Sigmoid colon (tissue), 7 donors: ENCODE data around the gene TMEM220. TPM values are rescaled to one million over a fixed set of nuclear protein-coding genes. Genes with fewer than 3 reads are reported as not detected.

Source experiments
- DNase-seq: peaks from one replicate; pipeline ENCODE4 v3.0.0-alpha.2; 2019
- H3K27ac ChIP-seq, 4 donors: fragments of 200-600 bp; sonication (generic); one replicate each; pipeline ENCODE4 v1.5.1; 2016 to 2019; ENCODE audit warnings: mild to moderate bottlenecking in 1 of 4
- H3K27me3 ChIP-seq, 3 donors: fragments of 200-600 bp; sonication (generic); one replicate each; pipeline ENCODE4 v1.5.1; 2019; ENCODE audit warnings: mild to moderate bottlenecking in 1 of 3
- H3K36me3 ChIP-seq, 4 donors: fragments of 200-600 bp; sonication (generic); one replicate each; pipeline ENCODE4 v1.5.1; 2016 to 2019
- H3K4me1 ChIP-seq, 4 donors: fragments of 200-600 bp; sonication (generic); one replicate each; pipeline ENCODE4 v1.5.1; 2017 to 2019
- H3K4me3 ChIP-seq, 4 donors: fragments of 200-600 bp; sonication (generic); one replicate each; pipeline ENCODE4 v1.5.1; 2017 to 2019; ENCODE audit warnings: mild to moderate bottlenecking in 2 of 4, moderate library complexity in 1 of 4
- H3K9me3 ChIP-seq, 4 donors: fragments of 200-600 bp in 3 of 4; sonication (generic) in 3 of 4; one replicate each; pipeline versions ENCODE4 v1.5.1 to v1.6.1; 2013 to 2019
- EP300 ChIP-seq, 4 donors: sonication (generic); formaldehyde crosslinking; IDR thresholded peaks; one replicate each; pipeline ENCODE4 v1.6.1; 2017; ENCODE audit warnings: antibody characterized with exemption in 4 of 4
- POLR2A ChIP-seq, 2 donors: fragments of 450-650 bp; IDR thresholded peaks; one replicate each; pipeline ENCODE4 v1.6.1; 2016; ENCODE audit warnings: antibody characterized with exemption in 2 of 2, mild to moderate bottlenecking in 2 of 2, moderate library complexity in 2 of 2
- POLR2AphosphoS5 ChIP-seq, 4 donors: sonication (generic); formaldehyde crosslinking; IDR thresholded peaks; one replicate each; pipeline ENCODE4 v1.6.1; 2017; ENCODE audit warnings: antibody characterized with exemption in 4 of 4
- WGBS, 2 donors: extraction: QIAGEN DNeasy Blood & Tissue Kit; methylation state at CpG; one replicate each; pipeline ENCODE4 v1.1.7; 2013; 5-methylcytosine and 5-hydroxymethylcytosine counted together
- intact Hi-C: fragments of 100-400 bp; cut with DNase I; formaldehyde crosslinking; loops from one replicate; pipeline ENCODE4 v1.15.1; 2023
- polyA plus RNA-seq, 3 donors: library from polyadenylated mRNA; stranded (reverse); fragments of 200-250 nt; gene quantifications; one replicate each; pipeline ENCODE4 v1.2.3, GENCODE V29; 2013
- total RNA-seq, 4 donors: library from RNA; depleted of rRNA; stranded (reverse); fragments of >200 nt; gene quantifications; one replicate each; pipeline ENCODE4 v1.1.0, GENCODE V29; 2016
- TF ChIP-seq, protein P1 (sequence below), 4 experiments: fragments of 450-650 bp in 3 of 4; fragments of 200-600 bp in 1 of 4; IDR thresholded peaks; one replicate each; pipeline ENCODE4 v1.5.1; 2016 to 2019; ENCODE audit warnings: antibody characterized with exemption in 4 of 4, mild to moderate bottlenecking in 3 of 4, moderate library complexity in 2 of 4
- donor health status: healthy with polysubstance abuse.
- donor health status: Bipolar disorder and iron deficiency.
- donor health status: healthy.

TMEM220 gene
- total and polyA plus RNA-seq, 7 donors: 8.3 to 22.7 (median 13.2) TPM

DNA sequence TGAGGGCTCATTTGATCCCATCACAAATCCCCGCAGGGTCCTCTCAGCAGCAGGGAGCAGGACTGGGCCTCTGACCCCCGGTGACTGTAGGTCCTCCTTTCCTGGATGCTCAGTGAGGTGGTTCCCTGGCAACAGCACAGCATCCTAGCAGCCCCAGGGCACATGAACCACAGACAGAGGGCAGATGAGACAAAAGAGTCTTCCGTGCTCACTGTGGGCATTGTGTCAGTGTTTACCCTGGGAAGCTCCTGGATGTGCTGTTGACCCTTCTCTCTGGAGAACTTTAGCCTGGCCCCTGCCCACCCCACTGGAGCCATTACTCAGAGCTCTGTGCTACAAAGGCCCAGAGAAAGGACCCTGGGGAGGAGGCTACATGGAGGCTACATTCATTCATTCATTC, 21.7 kb upstream of the TMEM220 start:
- WGBS, 2 donors: 93 to 94% methylated on average over 3 of the region's 3 CpGs
- no peak for DNase-seq

DNA sequence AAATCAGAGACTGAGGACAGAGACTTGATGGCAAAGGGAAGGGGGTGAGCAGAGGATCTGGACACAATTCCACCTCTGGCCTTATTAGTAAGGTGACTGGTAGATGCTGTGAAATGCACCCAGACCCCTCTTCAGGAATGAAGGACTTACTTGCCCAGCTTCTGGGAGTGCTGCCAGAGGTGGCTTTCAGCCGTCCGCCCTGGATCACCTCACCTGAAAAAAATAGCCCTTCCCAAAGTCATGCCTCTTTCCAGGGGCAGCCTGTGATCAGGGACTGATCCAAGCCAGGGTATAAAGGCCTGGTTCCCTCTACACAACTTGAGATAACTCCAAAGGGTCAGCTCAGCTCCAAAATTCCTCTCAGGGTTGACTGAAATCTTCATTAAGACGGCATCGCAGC, 20.4 kb upstream of the TMEM220 start:
- Histone ChIP-seq H3K36me3 (no peaks in the 10 kb centered on the region), H3K27ac (no peak overlapping the region), H3K9me3 (no peaks in the 10 kb centered on the region), H3K4me1 (no peaks in the 10 kb centered on the region), H3K4me3 (no peak overlapping the region), H3K27me3 (no peaks in the 10 kb centered on the region)
- WGBS, 2 donors: 94% methylated on average over 4 of the region's 4 CpGs
- TF ChIP-seq, protein P1, sequence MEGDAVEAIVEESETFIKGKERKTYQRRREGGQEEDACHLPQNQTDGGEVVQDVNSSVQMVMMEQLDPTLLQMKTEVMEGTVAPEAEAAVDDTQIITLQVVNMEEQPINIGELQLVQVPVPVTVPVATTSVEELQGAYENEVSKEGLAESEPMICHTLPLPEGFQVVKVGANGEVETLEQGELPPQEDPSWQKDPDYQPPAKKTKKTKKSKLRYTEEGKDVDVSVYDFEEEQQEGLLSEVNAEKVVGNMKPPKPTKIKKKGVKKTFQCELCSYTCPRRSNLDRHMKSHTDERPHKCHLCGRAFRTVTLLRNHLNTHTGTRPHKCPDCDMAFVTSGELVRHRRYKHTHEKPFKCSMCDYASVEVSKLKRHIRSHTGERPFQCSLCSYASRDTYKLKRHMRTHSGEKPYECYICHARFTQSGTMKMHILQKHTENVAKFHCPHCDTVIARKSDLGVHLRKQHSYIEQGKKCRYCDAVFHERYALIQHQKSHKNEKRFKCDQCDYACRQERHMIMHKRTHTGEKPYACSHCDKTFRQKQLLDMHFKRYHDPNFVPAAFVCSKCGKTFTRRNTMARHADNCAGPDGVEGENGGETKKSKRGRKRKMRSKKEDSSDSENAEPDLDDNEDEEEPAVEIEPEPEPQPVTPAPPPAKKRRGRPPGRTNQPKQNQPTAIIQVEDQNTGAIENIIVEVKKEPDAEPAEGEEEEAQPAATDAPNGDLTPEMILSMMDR (IDR thresholded peaks at IDR 0.05): no peak
- TF ChIP-seq POLR2A (IDR thresholded peaks at IDR 0.05) (no peak), EP300 (IDR thresholded peaks at IDR 0.05) (no peak), POLR2AphosphoS5 (IDR thresholded peaks at IDR 0.05) (no peak)
- intact Hi-C loops: no loop called here
- no peak for DNase-seq

More for the DNA sequence above, 21.7 kb upstream of the TMEM220 start:
- TF ChIP-seq POLR2A (IDR thresholded peaks at IDR 0.05) (no peak), POLR2AphosphoS5 (IDR thresholded peaks at IDR 0.05) (no peak), EP300 (IDR thresholded peaks at IDR 0.05) (no peak)
- TF ChIP-seq, protein P1 (IDR thresholded peaks at IDR 0.05): no peak
- Histone ChIP-seq H3K27me3 (no peaks in the 10 kb centered on the region), H3K9me3 (no peaks in the 10 kb centered on the region), H3K4me1 (no peaks in the 10 kb centered on the region), H3K4me3 (no peak overlapping the region), H3K27ac (no peak overlapping the region), H3K36me3 (no peaks in the 10 kb centered on the region)
- intact Hi-C loops: no loop called here

DNA sequence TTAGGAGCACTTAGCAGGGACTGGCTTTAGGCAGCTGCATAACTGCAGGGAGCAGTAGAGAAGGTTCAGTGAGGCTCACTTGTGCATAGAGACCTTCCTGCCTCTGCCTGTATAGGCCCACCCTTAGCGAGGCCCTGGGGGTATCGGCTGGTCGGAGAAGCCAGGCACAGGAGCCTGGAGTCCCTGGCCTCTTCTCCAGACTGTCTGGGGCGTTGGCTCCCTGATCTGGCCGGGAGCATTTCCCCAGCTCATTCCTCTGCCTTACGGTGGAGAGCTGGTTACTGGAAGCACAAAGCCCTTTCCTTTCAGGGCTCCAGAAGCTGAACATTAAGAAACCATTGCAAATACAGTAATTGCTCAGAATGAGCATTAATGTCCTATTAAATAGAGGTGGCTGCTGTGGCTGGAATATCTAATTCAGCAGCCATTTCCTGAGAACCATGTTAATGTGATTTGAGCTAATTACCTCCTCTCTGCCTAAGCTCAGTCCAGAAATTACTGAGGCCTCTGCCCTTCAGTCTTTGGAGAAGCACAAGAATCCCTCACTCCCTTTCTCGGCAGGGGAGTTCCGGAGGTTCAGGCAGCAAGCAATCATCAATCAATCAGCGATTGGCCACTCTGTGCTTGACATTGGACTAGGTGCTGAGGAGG, 18.8 kb upstream of the TMEM220 start:
- H3K27ac ChIP-seq: no peak overlapping the region
- no peak for TF ChIP-seq POLR2A (IDR thresholded peaks at IDR 0.05)
- no peak for TF ChIP-seq EP300 (IDR thresholded peaks at IDR 0.05)
- TF ChIP-seq POLR2AphosphoS5 (IDR thresholded peaks at IDR 0.05): no peak
- TF ChIP-seq, protein P1 (IDR thresholded peaks at IDR 0.05): no peak

DNA sequence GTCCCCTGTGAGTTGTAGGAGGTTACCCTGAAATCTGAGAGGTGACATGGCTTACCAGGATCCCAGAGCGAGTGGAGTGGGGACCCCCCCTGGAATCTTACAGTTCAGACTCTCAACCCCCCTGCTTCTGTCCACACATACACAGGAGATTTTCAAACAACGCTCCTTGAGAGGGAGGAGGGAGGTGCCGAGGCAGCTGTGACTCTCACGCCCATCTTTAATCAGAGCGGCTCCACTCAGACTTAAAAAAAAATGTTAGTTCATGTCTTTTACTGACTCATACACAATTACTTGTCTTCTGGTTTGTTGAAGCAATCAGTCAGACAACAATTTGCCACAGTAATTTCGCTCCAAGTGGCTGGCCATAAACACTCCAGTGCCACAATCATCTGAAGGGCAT, 15.4 kb upstream of the TMEM220 start:
- no peaks in the 10 kb centered on the region for H3K4me1 ChIP-seq
- no peak for TF ChIP-seq POLR2AphosphoS5 (IDR thresholded peaks at IDR 0.05)
- TF ChIP-seq, protein P1 (IDR thresholded peaks at IDR 0.05): no peak
- TF ChIP-seq EP300 (IDR thresholded peaks at IDR 0.05): no peak
- no peak for TF ChIP-seq POLR2A (IDR thresholded peaks at IDR 0.05)
- intact Hi-C loops: loop anchor here (10.0 kb wide), 1 partner anchor 560 kb away; no protein-coding TSS in a partner anchor
- H3K27me3 ChIP-seq: no peaks in the 10 kb centered on the region
- peak; percentile 61 for DNase-seq
- H3K4me3 ChIP-seq: no peak overlapping the region
- H3K36me3 ChIP-seq: no peaks in the 10 kb centered on the region
- WGBS, 2 donors: 12 to 49% methylated on average over 6 of the region's 6 CpGs
- no peaks in the 10 kb centered on the region for H3K9me3 ChIP-seq
- no peak overlapping the region for H3K27ac ChIP-seq

More for the DNA sequence above, 18.8 kb upstream of the TMEM220 start:
- Histone ChIP-seq H3K4me3 (no peak overlapping the region), H3K27me3 (no peaks in the 10 kb centered on the region), H3K9me3 (no peaks in the 10 kb centered on the region), H3K36me3 (no peaks in the 10 kb centered on the region), H3K4me1 (no peaks in the 10 kb centered on the region)
- DNase-seq: no peak
- intact Hi-C loops: loop anchor here (10.0 kb wide), 1 partner anchor 556 kb away; no protein-coding TSS in a partner anchor
- 56 to 69% methylated on average over 9 of the region's 9 CpGs for WGBS, 2 donors
